ENCODE data around the gene MARK4. TPM values are rescaled to one million over a fixed set of nuclear protein-coding genes. Genes with fewer than 3 reads are reported as not detected.

MARK4 gene
- total RNA-seq, 1 experiment from 2014 or later, result 37.7 TPM

DNA sequence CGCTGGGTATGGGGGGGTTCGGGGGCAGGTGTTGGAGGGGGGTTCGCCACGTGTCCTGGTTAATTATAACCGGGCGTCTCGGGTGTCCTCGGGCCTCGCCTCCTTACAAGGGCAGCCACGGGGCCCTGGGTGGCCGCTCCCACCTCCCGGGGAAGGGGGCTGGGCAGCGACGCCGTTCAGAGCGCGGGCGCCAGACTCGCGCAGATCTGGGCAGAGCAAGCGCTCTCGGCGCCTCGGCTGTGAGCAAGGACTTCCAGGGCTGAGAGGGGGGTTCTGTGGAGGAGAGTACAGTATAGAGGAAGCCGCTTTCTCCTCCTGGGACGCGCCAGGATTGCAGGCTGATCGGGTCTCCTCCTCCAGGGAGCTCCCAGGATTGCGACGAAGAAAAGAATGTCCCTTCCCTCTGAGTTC lies 72.6 kb downstream of the MARK4 start:
- intact Hi-C loops (cut with micrococcal nuclease), result no loop called here
- RAD21 ChIA-PET (ENCODE audit: low non-redundant PET in 1 of 2, low total read pairs in 2 of 2, uncharacterized antibody in 2 of 2, unreplicated experiment in 2 of 2), result interaction anchor here in 1 of 2 experiments (0.6 kb wide), 1 partner anchor 347 kb away, joined by 3 read pairs; no protein-coding TSS in a partner anchor
- CTCF ChIA-PET, result no interaction called here
- Histone ChIP-seq H3K79me2 (ENCODE audit: insufficient read depth, low read length) (no peaks in the 10 kb centered on the region), H3K4me1 (ENCODE audit: control insufficient read depth in 1 of 2, insufficient read depth in 2 of 2, low read length in 2 of 2) (peaks cover 23 to 29% of the 10 kb centered on the region in 2 experiments), H3K27me3 (ENCODE audit: insufficient read depth, low read length) (no peaks in the 10 kb centered on the region), H3K9ac (ENCODE audit: low read length) (no peak overlapping the region), H3K9me3 (ENCODE audit: control insufficient read depth in 1 of 2, insufficient read depth in 1 of 2, low read depth in 1 of 2, low read length in 2 of 2) (no peaks in the 10 kb centered on the region), H3K4me2 (ENCODE audit: low read length) (no peak overlapping the region), H2AFZ (ENCODE audit: low read depth, low read length, poor library complexity, severe bottlenecking) (no peak overlapping the region), H4K20me1 (ENCODE audit: insufficient read depth) (no peaks in the 10 kb centered on the region), H3K36me3 (ENCODE audit: control insufficient read depth in 1 of 2, insufficient read depth in 2 of 2, low read length in 2 of 2) (no peaks in the 10 kb centered on the region), H3K9me2 (ENCODE audit: insufficient read depth) (no peaks in the 10 kb centered on the region), H3K4me3 (replicated peaks in 1 of 2; ENCODE audit: low read depth in 1 of 2, low read length in 2 of 2) (no peak overlapping the region), H3K27ac (ENCODE audit: low read depth, low read length) (no peak overlapping the region)
- POLR2A ChIA-PET, result no interaction called here
- DNase-seq (ENCODE audit: low read depth, low spot score) (no peak), ATAC-seq (no peak)
- no peak for TF ChIP-seq YY1 (IDR thresholded peaks at IDR 0.05; ENCODE audit: extremely low read depth, insufficient replicate concordance, low read depth, low read length)
- TF ChIP-seq CEBPB (IDR thresholded peaks at IDR 0.05; ENCODE audit: low read depth), result no peak
- TF ChIP-seq, protein P1, sequence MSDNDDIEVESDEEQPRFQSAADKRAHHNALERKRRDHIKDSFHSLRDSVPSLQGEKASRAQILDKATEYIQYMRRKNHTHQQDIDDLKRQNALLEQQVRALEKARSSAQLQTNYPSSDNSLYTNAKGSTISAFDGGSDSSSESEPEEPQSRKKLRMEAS (IDR thresholded peaks at IDR 0.05), result no peak
- no peak for TF ChIP-seq ELF1 (IDR thresholded peaks at IDR 0.05; ENCODE audit: borderline replicate concordance, low read depth)
- no peak for TF ChIP-seq POLR2AphosphoS5 (IDR thresholded peaks at IDR 0.05; ENCODE audit: low read depth, low read length)
- no peak for TF ChIP-seq EZH2 (IDR thresholded peaks at IDR 0.05)
- TF ChIP-seq, protein P2, sequence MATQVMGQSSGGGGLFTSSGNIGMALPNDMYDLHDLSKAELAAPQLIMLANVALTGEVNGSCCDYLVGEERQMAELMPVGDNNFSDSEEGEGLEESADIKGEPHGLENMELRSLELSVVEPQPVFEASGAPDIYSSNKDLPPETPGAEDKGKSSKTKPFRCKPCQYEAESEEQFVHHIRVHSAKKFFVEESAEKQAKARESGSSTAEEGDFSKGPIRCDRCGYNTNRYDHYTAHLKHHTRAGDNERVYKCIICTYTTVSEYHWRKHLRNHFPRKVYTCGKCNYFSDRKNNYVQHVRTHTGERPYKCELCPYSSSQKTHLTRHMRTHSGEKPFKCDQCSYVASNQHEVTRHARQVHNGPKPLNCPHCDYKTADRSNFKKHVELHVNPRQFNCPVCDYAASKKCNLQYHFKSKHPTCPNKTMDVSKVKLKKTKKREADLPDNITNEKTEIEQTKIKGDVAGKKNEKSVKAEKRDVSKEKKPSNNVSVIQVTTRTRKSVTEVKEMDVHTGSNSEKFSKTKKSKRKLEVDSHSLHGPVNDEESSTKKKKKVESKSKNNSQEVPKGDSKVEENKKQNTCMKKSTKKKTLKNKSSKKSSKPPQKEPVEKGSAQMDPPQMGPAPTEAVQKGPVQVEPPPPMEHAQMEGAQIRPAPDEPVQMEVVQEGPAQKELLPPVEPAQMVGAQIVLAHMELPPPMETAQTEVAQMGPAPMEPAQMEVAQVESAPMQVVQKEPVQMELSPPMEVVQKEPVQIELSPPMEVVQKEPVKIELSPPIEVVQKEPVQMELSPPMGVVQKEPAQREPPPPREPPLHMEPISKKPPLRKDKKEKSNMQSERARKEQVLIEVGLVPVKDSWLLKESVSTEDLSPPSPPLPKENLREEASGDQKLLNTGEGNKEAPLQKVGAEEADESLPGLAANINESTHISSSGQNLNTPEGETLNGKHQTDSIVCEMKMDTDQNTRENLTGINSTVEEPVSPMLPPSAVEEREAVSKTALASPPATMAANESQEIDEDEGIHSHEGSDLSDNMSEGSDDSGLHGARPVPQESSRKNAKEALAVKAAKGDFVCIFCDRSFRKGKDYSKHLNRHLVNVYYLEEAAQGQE (IDR thresholded peaks at IDR 0.05; ENCODE audit: low read depth), result no peak
- TF ChIP-seq SRF (IDR thresholded peaks at IDR 0.05; ENCODE audit: low read depth), result no peak
- TF ChIP-seq EZH2phosphoT487 (IDR thresholded peaks at IDR 0.05; ENCODE audit: borderline replicate concordance), result no peak
- no TSS peak for BruUV-seq (replicated peaks)
